ES-I3 (cell line): Measurements from ENCODE around the gene SSTR3.
"Not testable (repeated sequence)": the region's sequence is repeated elsewhere in the genome, so short reads cannot be mapped to it uniquely, and the experiment has no call there.

Source experiments
- H3K36me3 ChIP-seq: 2 replicates; pipeline ENCODE4 v1.6.1; 2013; ENCODE audit warnings: mild to moderate bottlenecking, low read length, control low read depth, moderate library complexity; ENCODE audit not compliant: insufficient read depth
- H3K4me1 ChIP-seq: 2 replicates; pipeline ENCODE4 v1.6.1; 2013; ENCODE audit warnings: mild to moderate bottlenecking, control low read depth, low read length; ENCODE audit not compliant: insufficient read depth
- H3K9ac ChIP-seq: 2 replicates; pipeline ENCODE4 v1.6.1; 2013; ENCODE audit warnings: low read depth, mild to moderate bottlenecking, low read length, moderate library complexity
- H3K9me3 ChIP-seq: 2 replicates; pipeline ENCODE4 v1.6.1; 2013; ENCODE audit warnings: mild to moderate bottlenecking, low read length, moderate library complexity; ENCODE audit not compliant: control insufficient read depth, insufficient read depth

Gene SSTR3

GRCh38 chr22:37174964-37175363, 37.3 kb downstream of the SSTR3 start:
- H3K9me3 ChIP-seq = no peaks in the 10 kb centered on the region; the same call in 1 of the 2 replicates
- no peak overlapping the region for H3K9ac ChIP-seq
- no peaks in the 10 kb centered on the region for H3K36me3 ChIP-seq
- peaks cover 8% of the 10 kb centered on the region for H3K4me1 ChIP-seq

- Histone ChIP-seq H3K4me1 (peaks cover 8% of the 10 kb centered on the region), H3K36me3 (no peaks in the 10 kb centered on the region), H3K9me3 (no peaks in the 10 kb centered on the region; the same call in 1 of the 2 replicates), H3K9ac (no peak overlapping the region)
Measured at GRCh38 chr22:37173709-37174108, 38.6 kb downstream of the SSTR3 start.

GRCh38 chr22:37172266-37173245, 39.7 kb downstream of the SSTR3 start:
- Histone ChIP-seq H3K36me3 (no peaks in the 10 kb centered on the region), H3K9ac (no peak overlapping the region), H3K9me3 (no peaks in the 10 kb centered on the region; the same call in 1 of the 2 replicates), H3K4me1 (peaks cover 8% of the 10 kb centered on the region)

DNA sequence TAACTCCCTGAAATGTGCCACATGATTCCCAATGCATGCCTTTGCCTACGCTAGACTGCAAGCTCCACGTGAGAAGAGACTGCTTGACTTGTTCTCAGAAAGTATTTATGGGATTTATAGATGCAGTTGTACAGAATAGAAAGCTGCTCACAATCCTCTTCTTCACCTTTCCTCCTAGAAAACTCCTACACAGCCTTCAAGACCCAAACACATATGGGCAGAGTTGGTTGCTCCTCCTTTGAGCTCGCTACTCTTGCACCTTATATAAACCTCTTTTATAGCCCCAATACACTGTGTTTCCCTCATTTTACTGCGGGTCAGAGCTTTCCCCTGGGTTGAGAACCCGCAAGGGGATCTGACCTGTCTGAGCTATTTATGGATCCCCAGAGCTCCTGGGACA, 40.6 kb downstream of the SSTR3 start:
- Histone ChIP-seq H3K36me3 (no peaks in the 10 kb centered on the region), H3K9ac (no peak overlapping the region), H3K4me1 (peaks cover 8% of the 10 kb centered on the region), H3K9me3 (no peaks in the 10 kb centered on the region; the same call in 1 of the 2 replicates)

GRCh38 chr22:37170689-37171405, 41.4 kb downstream of the SSTR3 start:
- H3K4me1 ChIP-seq, H3K36me3 ChIP-seq, H3K9ac ChIP-seq, H3K9me3 ChIP-seq: not testable (repeated sequence)

- H3K9ac ChIP-seq = no peak overlapping the region
- no peaks in the 10 kb centered on the region for H3K36me3 ChIP-seq
- peaks cover 8% of the 10 kb centered on the region; the same call in 1 of the 2 replicates for H3K4me1 ChIP-seq
- H3K9me3 ChIP-seq = no peaks in the 10 kb centered on the region; the same call in 1 of the 2 replicates
Measured at GRCh38 chr22:37169947-37170688, 42.2 kb downstream of the SSTR3 start.

DNA sequence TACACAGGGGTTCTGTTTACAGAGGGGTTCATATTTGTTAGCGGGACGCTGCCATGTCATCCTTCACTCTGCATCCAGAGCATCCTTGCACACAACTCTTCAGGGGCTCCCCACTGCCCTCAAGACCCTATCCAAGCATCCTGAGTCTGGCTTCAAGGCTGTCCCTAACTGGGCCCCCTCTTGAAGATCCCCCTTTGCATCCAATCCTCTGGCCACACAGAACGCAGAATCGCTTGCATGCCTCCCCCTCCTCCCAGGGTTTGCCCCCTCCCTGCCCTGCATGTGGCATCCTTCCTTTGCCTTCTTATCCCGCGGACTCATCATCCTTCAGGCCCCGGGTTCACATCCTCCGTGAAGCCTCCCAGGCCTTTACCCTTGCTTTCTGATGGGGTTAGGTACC, 42.9 kb downstream of the SSTR3 start:
- H3K4me1 ChIP-seq = peaks cover 8% of the 10 kb centered on the region; the same call in 1 of the 2 replicates
- H3K36me3 ChIP-seq = no peaks in the 10 kb centered on the region

GRCh38 chr22:37167981-37168647, 44.2 kb downstream of the SSTR3 start:
- peaks cover 8% of the 10 kb centered on the region for H3K4me1 ChIP-seq
- H3K9ac ChIP-seq = no peak overlapping the region
- H3K9me3 ChIP-seq = no peaks in the 10 kb centered on the region
- H3K36me3 ChIP-seq = no peaks in the 10 kb centered on the region

More for the DNA sequence above, 42.9 kb downstream of the SSTR3 start:
- no peak overlapping the region for H3K9ac ChIP-seq
- H3K9me3 ChIP-seq = no peaks in the 10 kb centered on the region; the same call in 1 of the 2 replicates

- Histone ChIP-seq H3K36me3 (no peaks in the 10 kb centered on the region), H3K9me3 (no peaks in the 10 kb centered on the region), H3K4me1 (peaks cover 8% of the 10 kb centered on the region), H3K9ac (no peak overlapping the region)
Measured at GRCh38 chr22:37167176-37167980, 44.9 kb downstream of the SSTR3 start.

DNA sequence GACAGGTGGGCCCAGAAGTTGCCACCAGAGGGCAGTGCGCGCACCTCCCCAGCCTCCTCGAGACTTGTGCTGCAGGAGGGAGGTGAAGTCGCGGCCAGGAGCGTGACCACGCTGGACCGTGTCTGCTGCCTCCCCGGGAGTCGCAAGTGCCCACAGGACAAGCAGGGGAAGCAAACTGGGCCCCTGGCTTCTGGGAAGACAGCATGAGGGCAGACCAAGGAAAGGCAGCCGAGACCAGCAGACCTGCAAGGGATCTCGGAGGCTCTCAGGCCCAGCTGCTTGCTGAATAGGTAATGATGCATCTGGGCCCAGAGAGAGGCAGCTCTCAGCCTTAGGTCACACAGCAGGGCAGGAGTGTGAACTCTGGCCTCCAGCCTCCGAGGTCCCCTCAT, 45.6 kb downstream of the SSTR3 start:
- H3K36me3 ChIP-seq = no peaks in the 10 kb centered on the region
- peaks cover 4% of the 10 kb centered on the region for H3K4me1 ChIP-seq
- H3K9me3 ChIP-seq = no peaks in the 10 kb centered on the region
- no peak overlapping the region for H3K9ac ChIP-seq

DNA sequence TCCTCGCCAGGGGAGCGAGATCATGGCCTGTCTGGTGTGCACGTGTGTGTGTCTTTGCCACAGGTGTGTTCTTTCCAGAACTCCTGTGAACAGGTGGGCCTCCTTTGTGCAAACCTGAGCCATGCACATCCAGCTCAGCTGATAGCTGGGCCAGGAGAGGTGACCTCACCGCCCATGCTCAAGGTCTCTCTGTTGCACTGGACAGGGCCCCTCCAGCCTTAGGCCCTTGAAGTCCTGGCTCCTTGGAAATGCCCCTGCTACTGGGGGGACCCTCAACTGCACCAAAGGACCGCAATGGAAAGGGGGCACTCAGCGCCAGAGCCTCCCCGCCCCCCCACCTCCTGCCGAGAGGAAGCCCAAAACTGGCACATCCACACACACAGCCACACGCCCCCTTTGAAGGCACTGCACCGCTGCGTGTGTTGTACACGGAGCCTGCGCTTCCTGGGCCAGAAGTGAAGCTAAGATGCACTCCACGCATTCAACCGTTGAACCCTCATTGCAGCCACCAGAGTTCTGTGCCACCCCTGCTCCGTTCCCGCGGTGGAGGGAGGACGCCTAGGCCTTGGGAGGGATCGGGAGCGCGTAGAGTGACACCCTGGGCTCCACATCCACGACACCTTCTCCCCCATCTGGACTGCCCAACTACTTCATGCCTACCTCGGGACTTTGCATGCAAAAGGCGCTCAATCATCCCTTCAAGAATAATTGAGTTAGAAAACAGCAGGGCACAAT, 46.2 kb downstream of the SSTR3 start:
- Histone ChIP-seq H3K4me1 (no peaks in the 10 kb centered on the region; the same call in 1 of the 2 replicates), H3K36me3 (no peaks in the 10 kb centered on the region), H3K9me3 (peaks cover 5% of the 10 kb centered on the region; the same call in 1 of the 2 replicates), H3K9ac (no peak overlapping the region)

- Histone ChIP-seq H3K9ac (no peak overlapping the region), H3K9me3 (peaks cover 6% of the 10 kb centered on the region; the same call in 1 of the 2 replicates), H3K4me1 (no peaks in the 10 kb centered on the region; the same call in 1 of the 2 replicates), H3K36me3 (no peaks in the 10 kb centered on the region)
Measured at GRCh38 chr22:37165066-37165465, 47.2 kb downstream of the SSTR3 start.
